ENCODE data around the gene EFHC1.

DNA sequence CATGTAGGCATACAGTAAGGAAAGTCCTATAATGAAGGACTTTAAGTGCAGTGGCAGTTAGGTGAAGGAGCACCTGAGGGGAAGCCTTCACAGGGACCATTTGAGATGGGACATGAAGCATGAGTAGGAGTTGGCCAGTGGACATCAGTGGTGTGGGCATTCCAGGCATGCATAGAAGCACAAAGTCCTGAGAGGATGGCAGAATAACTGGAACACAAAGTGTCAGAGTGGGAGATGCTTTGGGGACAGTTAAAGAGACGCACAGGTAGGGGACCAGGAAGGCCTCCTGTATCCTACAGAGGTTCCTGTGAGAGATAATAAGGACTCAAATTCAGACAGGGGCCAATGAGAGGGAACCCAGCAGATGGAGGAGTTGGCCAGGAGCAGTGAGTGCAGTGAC lies 26.4 kb upstream of the EFHC1 start:
- TF ChIP-seq POLR2AphosphoS5 (IDR thresholded peaks at IDR 0.05; ENCODE audit: borderline replicate concordance, low read depth, low read length) (no peak), EZH2 (IDR thresholded peaks at IDR 0.05) (no peak), FOXP2 (optimal IDR thresholded peaks at IDR 0.05; ENCODE audit: control extremely low read depth, extremely low read length, insufficient read depth) (no peak)

Data from SK-N-MC (cell line).